WTC11 (cell line): Measurements from ENCODE around the gene ZSWIM3. TPM values are rescaled to one million over a fixed set of nuclear protein-coding genes. Genes with fewer than 3 reads are reported as not detected.

Experiments
- ATAC-seq: fragments of 200-7000 bp; cut with Tn5 transposase; 2 replicates; pipeline ENCODE4 v1.10.0; 2021; ENCODE audit warnings: mild to moderate bottlenecking, moderate library complexity
- CTCF ChIA-PET: fragments of 300-600 bp; sonication (Branson Sonifier 250); formaldehyde crosslinking; loops from one replicate; lab custom pipeline; 2021; ENCODE audit warnings: antibody characterized with exemption; lab: Charles Lee
- POLR2A ChIA-PET: fragments of 350-600 bp; sonication (Branson Sonifier 250); formaldehyde crosslinking; loops from one replicate; lab custom pipeline; 2021; ENCODE audit warnings: antibody characterized with exemption; lab: Charles Lee
- DNase-seq: peaks from one replicate; pipeline ENCODE4 v3.0.0; 2021; ENCODE audit warnings: low spot score
- H3K27ac Mint-ChIP-seq: 2 replicates; pipeline ENCODE4 v1.8.0; 2021; ENCODE audit warnings: mixed read lengths
- H3K27me3 Mint-ChIP-seq: 2 replicates; pipeline ENCODE4 v1.8.0; 2021; ENCODE audit warnings: low read depth, mild to moderate bottlenecking, moderate library complexity, mixed read lengths
- H3K36me3 Mint-ChIP-seq: 2 replicates; pipeline ENCODE4 v1.8.0; 2021; ENCODE audit warnings: mixed read lengths
- H3K4me1 Mint-ChIP-seq: 2 replicates; pipeline ENCODE4 v1.8.0; 2022; ENCODE audit warnings: mixed read lengths
- H3K4me3 Mint-ChIP-seq: 2 replicates; pipeline ENCODE4 v1.8.0; 2021; ENCODE audit warnings: mild to moderate bottlenecking, moderate library complexity, mixed read lengths
- H3K9me3 Mint-ChIP-seq: 2 replicates; pipeline ENCODE4 v1.8.0; 2021; ENCODE audit warnings: mixed read lengths
- CREM ChIP-seq: sonication (generic); formaldehyde crosslinking; IDR thresholded peaks from 2 replicates; pipeline ENCODE4 v1.8.1; 2022; ENCODE audit warnings: mild to moderate bottlenecking, missing genetic modification reagents, moderate library complexity
- NR2C2 ChIP-seq: sonication (generic); formaldehyde crosslinking; IDR thresholded peaks from 2 replicates; pipeline ENCODE4 v1.8.0; 2022; ENCODE audit warnings: mild to moderate bottlenecking, missing genetic modification reagents
- OVOL2 ChIP-seq: fragments of 250-450 bp; sonication (Bioruptor Pico); IDR thresholded peaks from 2 replicates; pipeline ENCODE4 v1.9.0; 2021; ENCODE audit warnings: mild to moderate bottlenecking, borderline replicate concordance
- RORB ChIP-seq: fragments of 250-450 bp; sonication (Bioruptor Pico); IDR thresholded peaks from 2 replicates; pipeline ENCODE4 v1.9.0; 2021; ENCODE audit warnings: mild to moderate bottlenecking
- SOX15 ChIP-seq: fragments of 250-450 bp; sonication (Bioruptor Pico); IDR thresholded peaks from 2 replicates; pipeline ENCODE4 v1.9.0; 2021; ENCODE audit warnings: mild to moderate bottlenecking
- TEAD1 ChIP-seq: sonication (generic); formaldehyde crosslinking; IDR thresholded peaks from 2 replicates; pipeline ENCODE4 v1.8.0; 2022; ENCODE audit warnings: mild to moderate bottlenecking, missing genetic modification reagents
- ZNF263 ChIP-seq: sonication (generic); formaldehyde crosslinking; IDR thresholded peaks from 2 replicates; pipeline ENCODE4 v1.8.1; 2022; ENCODE audit warnings: low read depth, mild to moderate bottlenecking, moderate library complexity, missing genetic modification reagents
- total RNA-seq: library from RNA; stranded (reverse); gene quantifications from 3 replicates; pipeline ENCODE4 v1.2.3, GENCODE V29; 2021
- TF ChIP-seq, protein P1 (sequence below): sonication (generic); formaldehyde crosslinking; IDR thresholded peaks from 2 replicates; pipeline ENCODE4 v1.8.0; 2022; ENCODE audit warnings: mild to moderate bottlenecking, missing genetic modification reagents
- TF ChIP-seq, protein P2 (sequence below): sonication (generic); formaldehyde crosslinking; IDR thresholded peaks from 2 replicates; pipeline ENCODE4 v1.8.0; 2022; ENCODE audit warnings: mild to moderate bottlenecking, missing genetic modification reagents
- TF ChIP-seq, protein P3 (sequence below): sonication (generic); formaldehyde crosslinking; conservative IDR thresholded peaks from 2 replicates; pipeline ENCODE4 v1.8.1; 2022; ENCODE audit warnings: mild to moderate bottlenecking, missing genetic modification reagents
- TF ChIP-seq, protein P4 (sequence below): sonication (generic); formaldehyde crosslinking; IDR thresholded peaks from 2 replicates; pipeline ENCODE4 v1.8.1; 2023; ENCODE audit warnings: mild to moderate bottlenecking, missing genetic modification reagents, moderate library complexity
- TF ChIP-seq, protein P5 (sequence below): sonication (generic); formaldehyde crosslinking; IDR thresholded peaks from 2 replicates; pipeline ENCODE4 v1.8.0; 2022; ENCODE audit warnings: mild to moderate bottlenecking, missing genetic modification reagents
- TF ChIP-seq, protein P6 (sequence below): sonication (generic); formaldehyde crosslinking; IDR thresholded peaks from 2 replicates; pipeline ENCODE4 v1.8.1; 2023; ENCODE audit warnings: mild to moderate bottlenecking, missing genetic modification reagents, borderline replicate concordance
- TF ChIP-seq, protein P7 (sequence below): sonication (generic); formaldehyde crosslinking; IDR thresholded peaks from 2 replicates; pipeline ENCODE4 v1.8.1; 2022; ENCODE audit warnings: low read depth, mild to moderate bottlenecking, moderate library complexity, missing genetic modification reagents, borderline replicate concordance
- TF ChIP-seq, protein P8 (sequence below): sonication (generic); formaldehyde crosslinking; IDR thresholded peaks from 2 replicates; pipeline ENCODE4 v1.8.1; 2023; ENCODE audit warnings: mild to moderate bottlenecking, missing genetic modification reagents

ZSWIM3 gene
- total RNA-seq, 1 experiment from 2014 or later = 3.4 TPM

- Mint-ChIP-seq H3K27me3 (no peaks in the 10 kb centered on the region), H3K27ac (no peak overlapping the region), H3K4me1 (no peaks in the 10 kb centered on the region), H3K4me3 (no peak overlapping the region), H3K36me3 (peaks cover 31% of the 10 kb centered on the region), H3K9me3 (no peaks in the 10 kb centered on the region)
- ChIA-PET CTCF (no interaction called here), POLR2A (no interaction called here)
- ATAC-seq (no peak), DNase-seq (no peak)
- no peak for TF ChIP-seq TEAD1 (CRISPR knock-in tag)
- TF ChIP-seq, protein P1, sequence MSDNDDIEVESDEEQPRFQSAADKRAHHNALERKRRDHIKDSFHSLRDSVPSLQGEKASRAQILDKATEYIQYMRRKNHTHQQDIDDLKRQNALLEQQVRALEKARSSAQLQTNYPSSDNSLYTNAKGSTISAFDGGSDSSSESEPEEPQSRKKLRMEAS = no peak
- TF ChIP-seq, protein P2, sequence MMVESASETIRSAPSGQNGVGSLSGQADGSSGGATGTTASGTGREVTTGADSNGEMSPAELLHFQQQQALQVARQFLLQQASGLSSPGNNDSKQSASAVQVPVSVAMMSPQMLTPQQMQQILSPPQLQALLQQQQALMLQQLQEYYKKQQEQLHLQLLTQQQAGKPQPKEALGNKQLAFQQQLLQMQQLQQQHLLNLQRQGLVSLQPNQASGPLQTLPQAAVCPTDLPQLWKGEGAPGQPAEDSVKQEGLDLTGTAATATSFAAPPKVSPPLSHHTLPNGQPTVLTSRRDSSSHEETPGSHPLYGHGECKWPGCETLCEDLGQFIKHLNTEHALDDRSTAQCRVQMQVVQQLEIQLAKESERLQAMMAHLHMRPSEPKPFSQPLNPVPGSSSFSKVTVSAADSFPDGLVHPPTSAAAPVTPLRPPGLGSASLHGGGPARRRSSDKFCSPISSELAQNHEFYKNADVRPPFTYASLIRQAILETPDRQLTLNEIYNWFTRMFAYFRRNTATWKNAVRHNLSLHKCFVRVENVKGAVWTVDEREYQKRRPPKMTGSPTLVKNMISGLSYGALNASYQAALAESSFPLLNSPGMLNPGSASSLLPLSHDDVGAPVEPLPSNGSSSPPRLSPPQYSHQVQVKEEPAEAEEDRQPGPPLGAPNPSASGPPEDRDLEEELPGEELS (CRISPR knock-in tag) = no peak
- no peak for TF ChIP-seq RORB (CRISPR knock-in tag)
- TF ChIP-seq, protein P3, sequence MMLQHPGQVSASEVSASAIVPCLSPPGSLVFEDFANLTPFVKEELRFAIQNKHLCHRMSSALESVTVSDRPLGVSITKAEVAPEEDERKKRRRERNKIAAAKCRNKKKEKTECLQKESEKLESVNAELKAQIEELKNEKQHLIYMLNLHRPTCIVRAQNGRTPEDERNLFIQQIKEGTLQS = no peak
- TF ChIP-seq, protein P4, sequence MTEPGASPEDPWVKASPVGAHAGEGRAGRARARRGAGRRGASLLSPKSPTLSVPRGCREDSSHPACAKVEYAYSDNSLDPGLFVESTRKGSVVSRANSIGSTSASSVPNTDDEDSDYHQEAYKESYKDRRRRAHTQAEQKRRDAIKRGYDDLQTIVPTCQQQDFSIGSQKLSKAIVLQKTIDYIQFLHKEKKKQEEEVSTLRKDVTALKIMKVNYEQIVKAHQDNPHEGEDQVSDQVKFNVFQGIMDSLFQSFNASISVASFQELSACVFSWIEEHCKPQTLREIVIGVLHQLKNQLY (CRISPR knock-in tag) = no peak
- TF ChIP-seq SOX15 (CRISPR knock-in tag) = no peak
- TF ChIP-seq, protein P5, sequence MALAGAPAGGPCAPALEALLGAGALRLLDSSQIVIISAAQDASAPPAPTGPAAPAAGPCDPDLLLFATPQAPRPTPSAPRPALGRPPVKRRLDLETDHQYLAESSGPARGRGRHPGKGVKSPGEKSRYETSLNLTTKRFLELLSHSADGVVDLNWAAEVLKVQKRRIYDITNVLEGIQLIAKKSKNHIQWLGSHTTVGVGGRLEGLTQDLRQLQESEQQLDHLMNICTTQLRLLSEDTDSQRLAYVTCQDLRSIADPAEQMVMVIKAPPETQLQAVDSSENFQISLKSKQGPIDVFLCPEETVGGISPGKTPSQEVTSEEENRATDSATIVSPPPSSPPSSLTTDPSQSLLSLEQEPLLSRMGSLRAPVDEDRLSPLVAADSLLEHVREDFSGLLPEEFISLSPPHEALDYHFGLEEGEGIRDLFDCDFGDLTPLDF (CRISPR knock-in tag) = no peak
- TF ChIP-seq ZNF263 (CRISPR knock-in tag) = no peak
- TF ChIP-seq, protein P6, sequence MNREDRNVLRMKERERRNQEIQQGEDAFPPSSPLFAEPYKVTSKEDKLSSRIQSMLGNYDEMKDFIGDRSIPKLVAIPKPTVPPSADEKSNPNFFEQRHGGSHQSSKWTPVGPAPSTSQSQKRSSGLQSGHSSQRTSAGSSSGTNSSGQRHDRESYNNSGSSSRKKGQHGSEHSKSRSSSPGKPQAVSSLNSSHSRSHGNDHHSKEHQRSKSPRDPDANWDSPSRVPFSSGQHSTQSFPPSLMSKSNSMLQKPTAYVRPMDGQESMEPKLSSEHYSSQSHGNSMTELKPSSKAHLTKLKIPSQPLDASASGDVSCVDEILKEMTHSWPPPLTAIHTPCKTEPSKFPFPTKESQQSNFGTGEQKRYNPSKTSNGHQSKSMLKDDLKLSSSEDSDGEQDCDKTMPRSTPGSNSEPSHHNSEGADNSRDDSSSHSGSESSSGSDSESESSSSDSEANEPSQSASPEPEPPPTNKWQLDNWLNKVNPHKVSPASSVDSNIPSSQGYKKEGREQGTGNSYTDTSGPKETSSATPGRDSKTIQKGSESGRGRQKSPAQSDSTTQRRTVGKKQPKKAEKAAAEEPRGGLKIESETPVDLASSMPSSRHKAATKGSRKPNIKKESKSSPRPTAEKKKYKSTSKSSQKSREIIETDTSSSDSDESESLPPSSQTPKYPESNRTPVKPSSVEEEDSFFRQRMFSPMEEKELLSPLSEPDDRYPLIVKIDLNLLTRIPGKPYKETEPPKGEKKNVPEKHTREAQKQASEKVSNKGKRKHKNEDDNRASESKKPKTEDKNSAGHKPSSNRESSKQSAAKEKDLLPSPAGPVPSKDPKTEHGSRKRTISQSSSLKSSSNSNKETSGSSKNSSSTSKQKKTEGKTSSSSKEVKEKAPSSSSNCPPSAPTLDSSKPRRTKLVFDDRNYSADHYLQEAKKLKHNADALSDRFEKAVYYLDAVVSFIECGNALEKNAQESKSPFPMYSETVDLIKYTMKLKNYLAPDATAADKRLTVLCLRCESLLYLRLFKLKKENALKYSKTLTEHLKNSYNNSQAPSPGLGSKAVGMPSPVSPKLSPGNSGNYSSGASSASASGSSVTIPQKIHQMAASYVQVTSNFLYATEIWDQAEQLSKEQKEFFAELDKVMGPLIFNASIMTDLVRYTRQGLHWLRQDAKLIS (CRISPR knock-in tag) = no peak
- no peak for TF ChIP-seq OVOL2 (CRISPR knock-in tag)
- TF ChIP-seq NR2C2 (CRISPR knock-in tag) = no peak
- TF ChIP-seq, protein P7, sequence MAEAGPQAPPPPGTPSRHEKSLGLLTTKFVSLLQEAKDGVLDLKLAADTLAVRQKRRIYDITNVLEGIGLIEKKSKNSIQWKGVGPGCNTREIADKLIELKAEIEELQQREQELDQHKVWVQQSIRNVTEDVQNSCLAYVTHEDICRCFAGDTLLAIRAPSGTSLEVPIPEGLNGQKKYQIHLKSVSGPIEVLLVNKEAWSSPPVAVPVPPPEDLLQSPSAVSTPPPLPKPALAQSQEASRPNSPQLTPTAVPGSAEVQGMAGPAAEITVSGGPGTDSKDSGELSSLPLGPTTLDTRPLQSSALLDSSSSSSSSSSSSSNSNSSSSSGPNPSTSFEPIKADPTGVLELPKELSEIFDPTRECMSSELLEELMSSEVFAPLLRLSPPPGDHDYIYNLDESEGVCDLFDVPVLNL (CRISPR knock-in tag) = no peak
- TF ChIP-seq CREM (CRISPR knock-in tag) = no peak
- TF ChIP-seq, protein P8, sequence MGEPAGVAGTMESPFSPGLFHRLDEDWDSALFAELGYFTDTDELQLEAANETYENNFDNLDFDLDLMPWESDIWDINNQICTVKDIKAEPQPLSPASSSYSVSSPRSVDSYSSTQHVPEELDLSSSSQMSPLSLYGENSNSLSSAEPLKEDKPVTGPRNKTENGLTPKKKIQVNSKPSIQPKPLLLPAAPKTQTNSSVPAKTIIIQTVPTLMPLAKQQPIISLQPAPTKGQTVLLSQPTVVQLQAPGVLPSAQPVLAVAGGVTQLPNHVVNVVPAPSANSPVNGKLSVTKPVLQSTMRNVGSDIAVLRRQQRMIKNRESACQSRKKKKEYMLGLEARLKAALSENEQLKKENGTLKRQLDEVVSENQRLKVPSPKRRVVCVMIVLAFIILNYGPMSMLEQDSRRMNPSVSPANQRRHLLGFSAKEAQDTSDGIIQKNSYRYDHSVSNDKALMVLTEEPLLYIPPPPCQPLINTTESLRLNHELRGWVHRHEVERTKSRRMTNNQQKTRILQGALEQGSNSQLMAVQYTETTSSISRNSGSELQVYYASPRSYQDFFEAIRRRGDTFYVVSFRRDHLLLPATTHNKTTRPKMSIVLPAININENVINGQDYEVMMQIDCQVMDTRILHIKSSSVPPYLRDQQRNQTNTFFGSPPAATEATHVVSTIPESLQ = no peak
Observed at GRCh38 chr20:45843506-45843905, 13.9 kb upstream of the ZSWIM3 start.
